Stimulated activated CD4-positive, alpha-beta T cell treated with anti-CD3 and anti-CD28 coated beads, Interleukin-1b, Interleukin-23, amount 100 ng/mL, for 48 hours (primary cell): ENCODE data around the gene RFNG.

ENCODE experiments used
- DNase-seq: peaks from one replicate; pipeline ENCODE4 v3.0.0-alpha.2; 2020

The RFNG gene, protein sequence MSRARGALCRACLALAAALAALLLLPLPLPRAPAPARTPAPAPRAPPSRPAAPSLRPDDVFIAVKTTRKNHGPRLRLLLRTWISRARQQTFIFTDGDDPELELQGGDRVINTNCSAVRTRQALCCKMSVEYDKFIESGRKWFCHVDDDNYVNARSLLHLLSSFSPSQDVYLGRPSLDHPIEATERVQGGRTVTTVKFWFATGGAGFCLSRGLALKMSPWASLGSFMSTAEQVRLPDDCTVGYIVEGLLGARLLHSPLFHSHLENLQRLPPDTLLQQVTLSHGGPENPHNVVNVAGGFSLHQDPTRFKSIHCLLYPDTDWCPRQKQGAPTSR

DNA sequence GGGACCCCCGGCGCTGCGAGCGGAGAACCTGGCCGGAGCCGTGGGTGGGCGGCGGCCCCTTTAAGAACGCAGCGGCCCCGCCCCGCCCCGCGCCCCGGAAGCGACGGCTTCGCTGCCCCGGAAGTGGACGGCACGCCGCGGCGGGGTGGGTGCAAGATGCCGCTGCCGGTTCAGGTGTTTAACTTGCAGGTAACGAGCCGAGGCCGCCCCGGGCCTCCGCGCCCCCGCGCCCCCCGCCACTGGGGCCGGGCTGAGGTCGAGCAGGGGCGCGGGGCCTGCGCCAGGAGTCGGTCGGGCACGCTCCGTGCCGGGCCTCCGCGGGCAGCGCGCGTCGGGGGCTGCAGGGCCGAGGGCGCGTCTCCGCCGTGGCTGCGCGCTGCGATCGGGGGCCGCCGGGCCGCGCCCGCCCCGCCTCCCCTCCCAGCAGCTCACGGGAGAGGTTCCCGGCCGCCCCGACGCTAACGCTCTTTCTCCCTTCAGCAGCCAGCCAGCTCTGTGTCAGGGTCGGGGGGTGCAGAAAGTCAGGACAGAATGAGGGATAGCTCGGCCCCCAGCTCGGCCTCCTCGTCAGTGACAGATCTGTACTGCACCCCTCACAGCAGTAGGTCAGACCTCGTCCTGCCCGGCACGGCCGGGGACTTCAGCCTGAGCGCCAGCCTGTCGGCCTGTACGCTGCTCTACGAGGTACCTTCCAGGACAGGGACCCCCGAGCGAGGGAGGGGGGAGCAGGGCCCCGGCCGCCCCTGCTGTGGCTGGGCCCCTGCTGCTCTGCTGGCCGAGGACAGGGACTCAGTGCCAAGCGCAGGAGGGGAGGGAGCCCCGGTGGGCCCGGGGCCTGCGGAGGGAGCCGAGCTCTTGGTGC is at the start of gene RFNG, which contains the start of gene GPS1:
TSS of gene RFNG (minus strand) at position 36 of the 862 bp plus-strand sequence. CDS start 45 bp downstream, outside the sequence.
TSS of gene GPS1 (plus strand) at position 123 of the 862 bp plus-strand sequence. CDS start at position 157, 34 bp downstream.
- DNase-seq = peak; percentile 78

DNA sequence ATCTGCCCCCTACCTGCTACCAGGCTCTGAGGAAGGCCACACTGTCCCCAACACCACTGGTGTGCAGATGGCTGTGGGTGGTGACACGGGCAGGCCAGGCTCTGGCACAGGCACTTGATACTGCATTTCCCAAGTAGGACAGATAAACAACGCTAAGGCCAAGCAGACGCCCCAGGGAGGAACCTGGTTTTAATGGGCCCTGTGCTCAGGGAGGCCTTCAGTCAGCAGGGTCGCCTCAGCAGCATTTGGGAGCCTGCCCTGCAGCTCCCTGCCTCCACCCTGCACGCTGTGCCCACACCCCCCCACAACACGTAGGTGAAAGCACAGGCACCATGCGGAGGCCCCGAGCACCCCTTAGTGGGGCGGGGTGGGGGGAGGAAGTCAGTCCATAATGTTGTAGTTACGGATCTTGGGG is 49.7 kb upstream of the RFNG start:
- no peak for DNase-seq

DNA sequence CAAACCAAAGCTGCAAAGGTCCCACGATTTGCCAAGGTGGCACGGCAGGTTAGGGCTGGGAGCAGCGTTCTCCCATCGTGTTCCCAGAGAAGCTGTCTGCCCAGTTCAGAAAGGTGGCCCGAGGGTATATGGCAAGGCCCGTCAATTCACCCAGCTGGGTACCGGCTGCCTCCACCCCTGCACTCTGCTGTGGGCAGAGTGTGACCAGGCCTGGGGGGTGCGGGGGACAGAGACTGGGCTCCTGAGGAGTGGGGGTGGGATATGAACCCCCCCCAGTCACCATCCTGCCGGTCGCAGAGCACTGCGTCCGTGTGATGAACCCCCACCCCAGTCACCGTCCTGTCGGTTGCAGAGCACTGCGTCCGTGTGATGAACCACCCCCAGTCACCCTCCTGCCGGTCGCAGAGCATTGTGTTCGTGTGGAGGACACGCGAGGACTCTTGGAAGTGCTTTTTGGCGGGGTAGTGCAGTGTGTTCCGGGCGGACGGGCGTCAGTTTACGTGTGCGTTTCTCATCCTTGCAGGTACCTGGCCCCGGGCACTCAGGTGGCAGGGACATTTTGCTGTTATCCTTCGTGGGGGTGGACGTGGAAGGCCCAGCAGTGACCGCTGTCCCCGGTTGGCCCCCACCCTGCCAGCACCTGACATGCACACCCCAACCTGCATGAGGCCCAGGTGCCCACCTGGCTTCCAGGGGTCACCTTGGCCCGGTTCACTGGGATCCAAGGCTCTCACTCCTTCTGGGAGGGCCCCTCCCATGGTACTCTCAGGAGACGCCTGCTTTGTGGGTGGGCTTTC is 49.1 kb upstream of the RFNG start:
- no peak for DNase-seq

DNA sequence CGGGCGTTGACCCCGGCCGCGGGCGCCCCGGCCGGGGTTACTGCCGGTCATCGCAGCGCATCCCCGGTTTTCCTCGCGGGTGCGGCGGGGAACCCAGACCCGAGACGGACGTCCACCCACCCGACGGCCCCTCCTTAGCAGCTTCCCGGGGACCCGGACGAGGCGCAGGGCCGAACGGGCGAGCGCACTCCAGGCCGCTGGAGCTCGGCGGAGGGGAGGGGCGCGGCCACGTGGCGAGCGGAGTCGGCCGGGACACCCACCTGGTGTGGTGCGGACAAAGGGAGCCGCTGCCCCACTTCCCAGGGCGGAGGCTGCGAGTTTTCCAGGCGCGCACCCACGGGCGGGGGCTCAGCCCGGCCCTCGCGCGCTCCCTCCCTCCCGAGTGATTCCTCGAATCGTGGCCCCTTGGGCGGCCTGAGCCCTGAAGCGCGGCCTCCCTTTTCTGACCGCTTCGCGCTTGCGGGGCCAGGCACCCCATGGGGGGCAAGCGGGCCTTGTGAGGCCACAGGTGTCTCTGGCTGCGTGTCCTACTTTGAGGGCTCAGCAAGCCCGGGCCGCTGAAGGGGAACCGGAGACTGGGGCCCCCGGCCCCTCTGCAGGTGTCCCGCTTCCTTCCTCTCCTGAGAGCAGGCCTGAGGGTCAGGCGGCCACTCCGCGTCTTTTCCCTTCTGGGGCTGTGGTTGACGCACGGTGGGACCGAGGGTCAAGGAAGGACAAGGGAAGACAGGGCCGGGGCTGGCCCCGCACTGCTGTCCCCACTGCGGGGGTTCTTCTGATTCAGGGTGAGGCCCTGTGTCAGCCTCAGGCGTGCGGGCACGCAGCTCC is 47.5 kb upstream of the RFNG start:
- no peak for DNase-seq

DNA sequence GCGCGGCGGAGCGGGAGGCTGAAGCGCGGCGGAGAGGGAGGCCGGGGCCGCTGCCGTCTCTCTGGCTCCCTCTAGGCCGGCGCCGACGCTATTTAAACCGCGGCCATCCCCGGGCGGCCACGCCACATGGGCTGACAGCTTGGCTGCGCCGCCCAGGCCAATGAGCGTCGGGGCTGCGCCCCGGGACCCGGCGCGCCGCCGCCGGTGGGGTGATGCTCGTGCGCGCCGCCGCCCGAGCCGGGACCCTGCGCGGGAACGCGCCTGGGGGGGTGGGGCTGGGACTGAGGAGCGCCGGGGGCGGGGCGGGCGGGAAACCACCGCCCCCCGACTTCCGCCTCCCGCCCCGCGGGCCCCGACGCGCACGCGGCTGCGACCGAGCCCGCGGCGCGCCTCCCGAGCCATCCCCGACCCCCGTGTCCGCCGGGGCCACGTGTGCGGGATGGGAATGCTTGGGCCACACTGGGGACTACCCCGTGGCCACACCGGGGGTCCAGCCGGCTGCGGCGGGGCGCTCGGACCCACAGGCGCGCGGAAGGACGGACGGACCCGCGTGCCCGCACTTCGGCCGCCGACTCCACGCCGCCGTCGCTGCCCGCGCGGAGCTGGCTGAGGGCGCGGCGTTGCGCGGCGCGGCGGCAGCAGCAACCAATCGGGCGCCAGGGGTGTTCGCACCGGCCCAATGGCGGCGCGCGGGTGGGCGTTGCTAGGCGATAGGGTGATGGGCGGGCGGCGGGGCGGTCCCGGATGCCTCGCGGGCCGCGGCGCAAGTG is 46.7 kb upstream of the RFNG start, which contains the start of gene FASN:
TSS of gene FASN (minus strand) at position 68 of the 770 bp plus-strand sequence. CDS start 1,791 bp downstream, outside the sequence.
- DNase-seq = peak; percentile 94

DNA sequence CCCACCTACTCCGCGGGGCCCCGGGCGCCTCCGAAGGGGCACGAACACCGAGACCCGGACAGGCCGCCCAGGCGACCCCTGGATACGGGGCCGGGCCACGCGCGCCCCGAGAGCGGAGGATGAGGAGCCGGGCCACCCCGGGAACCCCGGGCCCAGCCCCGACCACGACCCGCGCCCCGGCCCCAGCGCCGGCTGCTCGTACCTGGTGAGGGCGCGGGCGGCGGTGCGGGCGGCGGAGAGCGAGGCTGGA is 46.2 kb upstream of the RFNG start:
- DNase-seq = no peak

DNA sequence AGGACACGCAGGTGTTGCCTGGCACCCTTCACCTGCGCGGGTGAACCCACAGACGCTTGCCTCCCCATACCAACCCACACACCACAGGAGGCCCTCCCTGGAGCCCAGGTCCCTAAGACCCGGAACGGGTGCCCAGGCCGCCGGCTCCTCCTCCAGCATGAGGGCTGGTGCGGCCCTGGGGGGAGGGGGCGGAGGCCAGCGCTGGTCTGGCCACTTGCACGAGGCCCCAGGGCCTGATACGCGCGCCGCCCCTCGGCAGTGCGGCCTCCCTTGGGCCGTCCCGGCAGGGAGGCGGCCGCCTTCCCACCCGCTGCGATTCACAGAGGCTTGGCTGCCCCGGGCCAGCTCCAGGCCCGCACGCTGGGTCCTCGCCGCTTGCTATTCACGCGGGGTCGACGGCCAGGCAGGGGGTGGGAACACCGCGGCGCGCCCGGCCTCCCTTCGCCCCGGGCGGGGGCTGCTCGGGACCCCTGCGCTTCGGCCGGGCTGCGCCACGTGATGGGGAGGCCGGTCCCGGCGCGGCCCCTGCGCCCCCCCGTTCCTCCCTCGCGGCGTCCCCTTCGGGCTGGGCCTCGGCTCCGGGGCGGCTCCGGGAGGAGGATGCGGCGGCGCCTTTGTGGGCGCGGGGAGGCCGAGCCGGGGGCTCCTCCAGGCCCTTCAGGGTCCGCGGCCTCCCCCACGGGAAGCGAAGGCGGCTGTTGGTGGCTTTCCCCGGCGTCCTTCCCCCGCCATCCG is 45.7 kb upstream of the RFNG start:
- DNase-seq = no peak

DNA sequence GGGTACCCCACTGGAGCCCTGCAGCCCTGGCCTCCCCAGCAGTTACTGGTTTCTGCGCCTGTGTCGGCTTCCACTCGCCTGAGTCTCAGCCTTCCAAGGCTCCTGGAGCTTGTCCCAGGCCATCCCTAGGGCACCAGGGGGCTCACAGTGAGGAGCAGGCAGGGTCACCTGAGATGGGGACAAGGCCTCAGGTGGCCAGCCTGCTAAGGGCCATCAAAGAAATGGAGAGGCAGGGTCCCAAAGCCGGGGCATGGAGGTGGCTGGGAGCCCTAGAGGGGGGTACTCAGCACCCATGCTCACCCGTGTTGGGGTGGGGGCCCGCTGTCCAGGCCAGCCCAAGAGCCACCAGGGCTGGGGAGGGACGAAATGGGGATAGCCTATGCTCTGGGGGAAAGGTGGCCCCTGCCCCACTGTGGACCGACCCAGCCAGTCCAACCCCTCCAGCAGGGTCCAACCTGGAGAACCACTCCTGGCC is 45.1 kb upstream of the RFNG start:
- DNase-seq = no peak

DNA sequence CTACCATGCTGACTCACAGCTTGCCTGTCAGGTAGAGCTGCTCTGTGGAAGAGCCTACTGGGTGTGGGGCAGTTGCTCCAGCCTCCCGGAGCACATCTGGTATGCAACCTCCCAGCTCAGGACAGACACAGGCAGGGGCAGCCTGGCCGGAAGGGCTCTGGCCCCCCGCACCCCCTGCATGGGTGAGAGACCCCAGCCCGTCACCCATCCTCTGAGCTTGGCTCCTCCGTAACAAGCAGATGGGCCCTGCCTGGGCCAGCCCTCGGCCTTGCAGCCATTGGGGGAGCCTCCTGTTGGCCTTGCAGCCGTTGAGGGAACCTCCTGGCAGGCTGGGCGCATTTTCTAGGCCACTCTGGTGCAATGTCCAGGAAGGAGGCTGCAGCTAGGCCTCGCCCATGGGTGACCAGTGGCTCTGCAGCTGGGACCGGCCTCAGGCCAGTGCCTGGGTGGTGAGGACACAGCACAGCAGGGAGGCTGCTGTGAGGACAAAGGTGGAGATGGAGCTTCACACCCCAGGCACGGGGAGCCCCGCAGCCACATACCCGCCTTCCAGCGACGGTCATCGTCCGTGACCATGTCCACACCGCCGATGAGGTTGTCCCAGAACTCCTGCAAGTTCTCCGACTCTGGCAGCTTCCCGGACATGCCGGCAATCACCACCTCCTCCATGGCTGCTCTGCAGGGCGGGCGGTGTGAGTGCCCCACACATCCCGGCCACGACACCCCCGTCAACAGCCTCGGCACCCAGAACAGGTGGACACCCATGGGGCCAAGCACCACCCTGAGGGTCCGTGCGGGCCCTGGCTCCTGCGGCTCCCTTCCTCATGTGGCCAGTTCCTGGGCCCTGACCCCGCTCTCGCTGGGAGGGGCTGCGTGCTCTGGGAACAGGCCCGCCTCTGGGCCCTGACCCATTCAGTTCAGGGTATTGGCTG is 44.4 kb upstream of the RFNG start:
- no peak for DNase-seq

DNA sequence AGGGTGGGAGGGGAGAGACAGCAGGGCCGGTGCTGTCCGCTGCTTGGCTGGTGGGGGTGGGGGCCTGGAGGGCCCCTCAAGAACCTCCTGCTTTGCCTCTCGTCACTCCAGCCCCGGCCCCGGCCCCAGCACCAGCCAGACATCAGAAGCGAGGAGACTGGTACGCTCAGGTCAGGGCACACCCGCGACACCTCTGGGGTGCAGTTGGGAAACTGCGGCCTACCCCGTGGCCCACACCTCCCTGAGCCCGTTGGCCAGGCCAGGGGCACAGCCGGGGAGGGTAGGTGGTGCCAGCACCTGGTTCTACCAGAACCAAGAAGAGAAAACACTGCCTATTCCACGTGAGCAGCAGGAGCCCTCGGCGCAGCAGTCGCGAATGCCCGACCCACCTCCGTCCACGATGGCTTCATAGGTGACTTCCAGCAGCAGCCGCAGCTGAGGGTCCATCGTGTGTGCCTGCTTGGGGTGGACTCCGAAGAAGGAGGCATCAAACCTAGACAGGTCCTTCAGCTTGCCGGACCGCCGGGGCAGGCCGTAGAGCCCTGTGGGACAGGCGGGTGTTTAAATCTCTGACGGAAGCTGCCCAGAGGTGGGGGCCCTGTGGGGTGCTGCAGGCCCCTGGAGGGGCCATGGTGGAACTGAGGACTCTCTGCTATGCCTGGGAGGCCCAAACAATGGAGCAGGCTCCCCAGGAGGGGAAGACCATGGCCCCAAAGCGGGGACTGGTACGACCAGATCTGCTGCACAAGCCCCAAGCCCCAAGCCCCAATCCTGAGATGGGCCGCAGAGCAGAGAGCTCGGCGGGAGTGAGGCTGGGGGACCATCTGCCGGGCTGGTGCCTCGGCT is 43.5 kb upstream of the RFNG start:
- no peak for DNase-seq

DNA sequence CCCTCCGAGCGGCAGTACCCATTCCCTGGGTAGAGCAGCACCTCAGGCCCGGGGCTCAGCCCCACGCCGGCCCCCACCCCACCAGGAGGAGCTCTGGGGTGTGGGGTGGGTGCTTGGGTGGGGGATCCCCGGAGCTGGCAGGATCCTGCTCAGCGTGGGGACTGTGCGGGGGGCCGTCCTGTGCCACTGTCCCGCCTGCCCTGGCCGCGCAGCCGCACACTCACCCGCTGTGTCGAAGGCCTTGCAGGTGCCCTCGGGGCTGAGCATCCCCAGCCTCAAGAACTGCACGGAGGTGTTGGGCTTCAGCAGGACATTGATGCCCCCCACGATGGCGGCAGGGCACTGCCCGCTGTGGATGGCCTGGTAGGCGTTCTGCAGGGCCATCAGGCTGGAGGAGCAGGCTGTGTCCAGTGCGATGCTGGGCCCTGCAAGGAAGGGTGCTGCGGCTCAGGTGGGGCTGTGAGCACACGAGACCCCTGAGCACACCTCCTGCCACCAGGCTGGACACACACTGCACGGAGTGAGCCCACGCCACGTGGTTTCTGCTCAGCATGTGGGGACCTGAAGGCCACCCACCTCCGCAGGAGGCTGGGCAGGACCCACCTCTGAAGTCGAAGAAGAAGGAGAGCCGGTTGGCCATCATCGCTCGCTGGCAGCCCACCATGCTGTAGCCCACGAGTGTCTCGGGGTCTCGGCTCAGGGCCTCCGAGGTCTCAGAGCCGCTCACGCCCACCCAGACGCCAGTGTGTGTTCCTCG is 41.6 kb upstream of the RFNG start:
- no peak for DNase-seq

DNA sequence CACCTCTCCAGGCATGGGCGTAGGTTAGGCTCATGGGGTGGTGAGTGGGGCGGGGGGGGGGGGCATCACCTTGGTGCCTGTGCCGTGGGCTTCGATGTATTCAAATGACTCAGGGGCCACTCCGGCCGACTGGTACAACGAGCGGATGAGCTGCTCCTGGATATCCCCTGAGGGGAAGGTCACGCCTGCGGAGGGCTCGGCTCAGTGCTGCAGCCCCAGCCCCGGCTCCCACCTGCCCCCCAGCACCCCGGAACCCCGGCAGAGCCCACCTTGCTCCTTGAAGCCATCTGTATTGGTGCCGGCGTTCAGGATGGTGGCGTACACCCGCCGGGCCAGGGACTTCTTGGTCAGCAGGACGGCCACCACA is 41.0 kb upstream of the RFNG start:
- no peak for DNase-seq

DNA sequence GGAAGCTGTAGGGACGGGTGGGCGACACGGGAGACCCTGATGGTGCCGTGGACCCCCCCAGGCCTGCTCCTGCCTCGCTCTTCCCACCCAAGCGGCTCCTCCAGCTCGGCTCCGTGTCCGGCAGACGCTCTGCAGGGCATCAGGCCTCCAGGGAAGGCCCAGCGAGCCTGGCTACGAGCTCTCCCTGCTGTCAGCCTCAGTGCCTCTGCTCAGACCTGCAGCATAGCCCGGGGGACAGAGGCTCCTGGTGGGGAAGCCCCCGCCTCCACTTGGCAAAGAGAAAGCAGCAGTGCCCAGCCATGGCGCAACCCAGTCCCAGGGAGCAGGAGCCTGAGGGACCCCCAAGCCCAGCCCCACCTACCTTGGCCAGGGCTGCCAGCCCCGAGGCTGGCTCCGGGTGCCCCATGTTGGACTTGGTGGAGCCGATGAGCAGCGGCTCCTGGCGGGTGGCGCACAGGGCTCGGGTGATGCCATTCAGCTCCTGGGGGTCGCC is 40.5 kb upstream of the RFNG start:
- DNase-seq = no peak

DNA sequence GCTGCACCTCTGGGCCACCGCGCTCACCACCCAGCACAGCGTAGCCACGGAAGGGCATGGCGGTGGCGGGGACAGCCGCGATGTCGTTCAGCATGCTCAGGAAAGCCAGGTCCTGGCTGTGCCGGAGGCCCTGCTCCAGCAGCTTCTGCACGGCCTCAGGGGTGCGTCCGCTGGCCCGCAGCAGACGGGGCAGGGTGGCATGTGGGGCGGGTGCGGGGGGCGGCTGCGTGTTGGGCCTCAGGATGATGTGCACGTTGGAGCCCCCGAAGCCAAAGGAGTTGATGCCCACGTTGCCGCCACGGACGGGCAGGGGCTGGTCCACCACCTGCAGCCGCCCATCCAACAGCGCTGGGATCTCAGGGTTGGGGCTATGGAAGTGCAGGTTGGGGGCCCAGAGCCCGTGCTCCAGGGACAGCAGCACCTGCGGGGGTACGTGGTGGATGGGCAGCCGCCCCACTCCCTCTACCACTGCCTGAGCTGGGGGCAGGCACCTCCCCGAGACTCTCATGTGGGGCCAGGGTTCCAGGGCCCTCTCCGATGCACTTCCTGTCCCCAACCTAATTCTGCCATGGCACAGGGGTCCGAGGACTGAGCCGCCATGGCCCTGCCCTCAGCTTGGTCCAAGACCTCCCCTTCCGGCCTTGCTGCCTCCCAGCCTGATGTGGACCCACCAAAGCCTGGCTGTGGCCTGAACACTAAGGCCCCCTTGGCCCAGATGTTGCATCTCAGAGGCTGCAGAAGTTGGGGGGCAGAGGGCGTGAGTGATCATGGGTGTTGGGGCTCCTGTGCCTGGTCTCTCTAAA is 39.9 kb upstream of the RFNG start:
- DNase-seq = peak; percentile 1

DNA sequence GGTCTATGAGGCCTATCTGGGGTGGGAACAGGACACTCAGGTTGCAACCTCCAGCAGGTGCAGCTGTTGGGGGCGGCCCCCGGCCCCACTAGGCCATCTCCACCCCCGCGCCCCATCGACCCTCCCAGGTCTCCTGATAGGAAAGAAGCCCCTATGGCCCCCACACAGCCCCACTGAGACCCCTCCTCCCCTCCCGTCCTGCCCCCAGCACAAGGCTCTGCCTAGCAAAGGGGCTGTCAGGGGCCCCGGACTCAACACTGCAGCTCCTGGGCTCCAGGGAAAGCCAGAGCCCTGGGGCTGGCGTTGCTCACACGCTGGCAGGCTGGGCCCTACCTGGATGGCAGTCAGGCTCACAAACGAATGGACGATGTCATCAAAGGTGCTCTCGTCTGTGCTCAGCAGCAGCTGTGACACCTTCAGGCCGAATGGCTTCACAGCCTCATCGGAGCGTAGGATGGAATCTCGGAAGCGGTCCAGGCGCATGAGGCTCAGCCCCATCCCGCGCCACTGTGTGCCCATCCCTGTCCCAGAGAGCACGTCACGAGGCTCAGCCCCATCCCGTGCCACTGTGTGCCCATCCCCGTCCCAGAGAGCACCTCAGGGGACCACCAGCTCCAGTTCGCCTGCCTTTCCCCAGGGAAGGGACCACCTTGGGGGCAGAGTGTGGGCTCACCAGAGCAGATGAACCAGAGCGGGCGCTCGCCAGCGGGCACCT is 39.1 kb upstream of the RFNG start:
- no peak for DNase-seq
